Caki2 (cell line): ENCODE results near the gene PEAK3. TPM values are rescaled to one million over a fixed set of nuclear protein-coding genes. Genes with fewer than 3 reads are reported as not detected.

ENCODE experiments used
- total RNA-seq: library from RNA; depleted of rRNA; stranded (reverse); fragments of >200 nt; shearing (Covaris generic); gene quantifications from 2 replicates; pipeline ENCODE4 v1.2.3, GENCODE V29; 2014; ENCODE audit warnings: low replicate concordance; rRNA removed

The PEAK3 gene
- total RNA-seq, 1 experiment from 2014 or later, result not detected

Other genes starting within 250 kb of the PEAK3 start
- 72.0 and 78.8 TPM in 2 replicates for gene MKNK2, start 230.9 kb downstream of the PEAK3 start, total RNA-seq
- gene MOB3A, start 185.8 kb downstream of the PEAK3 start, total RNA-seq, result 13.3 and 28.9 TPM in 2 replicates
- gene IZUMO4, start 185.3 kb downstream of the PEAK3 start, total RNA-seq, result not detected in 2 replicates
- gene AP3D1, start 130.6 kb downstream of the PEAK3 start, total RNA-seq, result 59.0 and 69.3 TPM in 2 replicates
- 5.2 and 7.5 TPM in 2 replicates for gene DOT1L, start 118.2 kb downstream of the PEAK3 start, total RNA-seq
- 55.9 and 96.2 TPM in 2 replicates for gene PLEKHJ1, start 45.8 kb downstream of the PEAK3 start, total RNA-seq
- 9.9 and 23.2 TPM in 2 replicates for gene SF3A2, start 45.4 kb downstream of the PEAK3 start, total RNA-seq
- gene AMH, start 32.9 kb downstream of the PEAK3 start, total RNA-seq, result 3.0 and 11.7 TPM in 2 replicates
- not detected in 2 replicates for gene JSRP1, start 25.8 kb downstream of the PEAK3 start, total RNA-seq
- gene LINGO3, start 26.0 kb upstream of the PEAK3 start, total RNA-seq, result not detected in 2 replicates
- 238 and 305 TPM in 2 replicates for gene LSM7, start 46.4 kb upstream of the PEAK3 start, total RNA-seq
- 20.6 and 30.0 TPM in 2 replicates for gene SPPL2B, start 46.5 kb upstream of the PEAK3 start, total RNA-seq
- 0.09 and 0.44 TPM in 2 replicates for gene TMPRSS9, start 78.1 kb upstream of the PEAK3 start, total RNA-seq
- gene TIMM13, start 145.4 kb upstream of the PEAK3 start, total RNA-seq, result 31.9 and 50.6 TPM in 2 replicates
- 96.1 and 99.8 TPM in 2 replicates for gene LMNB2, start 174.8 kb upstream of the PEAK3 start, total RNA-seq
- 10.6 and 16.3 TPM in 2 replicates for gene GADD45B, start 194.0 kb upstream of the PEAK3 start, total RNA-seq